ENCODE measurements around the gene MAN1C1.

MAN1C1 gene

DNA sequence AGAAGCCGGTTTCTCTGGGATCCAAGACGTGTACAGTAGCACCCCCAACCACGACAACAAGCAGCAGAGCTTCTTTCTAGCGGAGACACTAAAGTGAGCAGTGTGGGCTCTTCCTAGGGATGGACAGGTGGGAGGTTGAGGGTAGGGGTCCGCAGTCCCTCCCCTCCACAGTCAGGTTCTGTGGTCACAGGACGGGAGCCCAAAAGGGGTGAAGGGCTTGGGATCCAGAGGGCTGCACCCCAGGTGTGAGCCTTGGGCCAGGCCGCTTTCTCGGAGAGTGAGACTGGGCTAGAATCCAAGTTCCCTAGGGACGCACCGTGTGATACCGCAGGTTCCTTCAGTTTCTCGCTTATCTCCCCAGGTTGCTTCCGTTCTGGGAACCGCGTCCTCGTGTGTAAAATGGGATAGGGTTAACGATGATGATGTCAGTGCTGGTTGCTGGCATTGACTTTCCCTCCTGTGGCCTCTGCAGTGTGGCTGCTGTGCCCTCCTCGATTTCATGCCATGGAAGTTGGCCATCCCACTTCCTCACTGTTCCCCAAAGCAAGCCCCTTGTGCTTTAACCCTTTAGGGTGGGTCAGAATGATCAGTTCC, 166.1 kb downstream of the MAN1C1 start:
- DNase-seq (ENCODE audit: low read depth), result no peak

DNA sequence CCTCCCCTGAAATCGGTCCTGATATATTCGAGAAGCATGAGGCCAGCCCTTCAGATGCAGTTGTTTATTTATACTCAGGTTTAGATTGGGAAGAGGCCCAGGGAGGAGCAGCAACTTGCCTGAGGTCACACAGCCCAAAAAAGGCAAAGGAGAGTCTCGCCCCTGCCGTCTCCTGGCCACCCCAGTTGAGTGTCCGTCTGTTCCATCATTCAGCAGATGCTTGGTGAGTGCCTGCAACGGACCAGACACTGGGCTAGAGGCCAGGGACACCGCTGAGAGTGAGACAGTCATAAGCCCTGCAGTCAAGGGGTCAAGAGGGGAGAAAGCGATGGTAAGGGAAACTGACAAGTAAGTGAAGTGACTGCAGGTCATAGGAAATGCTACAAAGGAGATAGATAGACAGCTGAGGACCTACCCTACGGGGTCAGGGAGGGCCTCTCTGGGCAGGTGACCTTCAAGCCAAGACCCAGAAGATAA, 168.0 kb downstream of the MAN1C1 start:
- no peak for DNase-seq (ENCODE audit: low read depth)

DNA sequence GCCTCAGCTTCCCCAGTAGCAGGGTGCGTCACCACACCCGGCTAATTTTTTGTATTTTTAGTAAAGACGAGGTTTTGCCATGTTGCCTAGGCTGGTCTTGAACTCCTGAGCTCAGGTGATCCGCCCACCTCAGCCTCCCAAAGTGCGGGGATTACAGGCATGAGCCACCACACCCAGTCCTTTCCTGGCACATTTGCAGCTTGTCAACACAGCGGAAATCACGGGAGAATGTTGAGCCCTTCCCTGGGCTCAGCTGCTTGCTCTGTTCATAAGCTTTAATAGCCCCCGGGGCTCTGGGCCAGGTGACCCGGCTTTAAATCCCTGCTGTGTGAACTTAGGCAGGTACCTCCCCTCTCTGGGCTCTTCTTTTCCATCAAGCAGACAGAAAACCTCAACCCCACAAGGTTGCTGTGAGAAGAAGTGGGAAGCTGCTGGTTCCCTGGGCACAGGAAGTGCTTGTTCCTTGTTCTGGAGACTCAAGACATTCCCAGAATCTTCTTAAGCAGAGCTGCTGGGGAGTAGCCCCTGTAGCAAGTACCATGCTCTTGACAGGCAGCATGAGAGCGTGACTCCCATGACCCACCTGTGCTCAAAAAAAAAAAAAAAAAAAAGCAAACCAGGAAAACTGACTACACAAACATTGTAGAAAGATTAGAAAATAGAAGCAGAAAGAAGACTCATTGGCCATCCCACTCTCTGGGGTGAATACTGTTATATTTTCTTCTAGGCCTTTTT, 168.9 kb downstream of the MAN1C1 start:
- DNase-seq (ENCODE audit: low read depth), result no peak

DNA sequence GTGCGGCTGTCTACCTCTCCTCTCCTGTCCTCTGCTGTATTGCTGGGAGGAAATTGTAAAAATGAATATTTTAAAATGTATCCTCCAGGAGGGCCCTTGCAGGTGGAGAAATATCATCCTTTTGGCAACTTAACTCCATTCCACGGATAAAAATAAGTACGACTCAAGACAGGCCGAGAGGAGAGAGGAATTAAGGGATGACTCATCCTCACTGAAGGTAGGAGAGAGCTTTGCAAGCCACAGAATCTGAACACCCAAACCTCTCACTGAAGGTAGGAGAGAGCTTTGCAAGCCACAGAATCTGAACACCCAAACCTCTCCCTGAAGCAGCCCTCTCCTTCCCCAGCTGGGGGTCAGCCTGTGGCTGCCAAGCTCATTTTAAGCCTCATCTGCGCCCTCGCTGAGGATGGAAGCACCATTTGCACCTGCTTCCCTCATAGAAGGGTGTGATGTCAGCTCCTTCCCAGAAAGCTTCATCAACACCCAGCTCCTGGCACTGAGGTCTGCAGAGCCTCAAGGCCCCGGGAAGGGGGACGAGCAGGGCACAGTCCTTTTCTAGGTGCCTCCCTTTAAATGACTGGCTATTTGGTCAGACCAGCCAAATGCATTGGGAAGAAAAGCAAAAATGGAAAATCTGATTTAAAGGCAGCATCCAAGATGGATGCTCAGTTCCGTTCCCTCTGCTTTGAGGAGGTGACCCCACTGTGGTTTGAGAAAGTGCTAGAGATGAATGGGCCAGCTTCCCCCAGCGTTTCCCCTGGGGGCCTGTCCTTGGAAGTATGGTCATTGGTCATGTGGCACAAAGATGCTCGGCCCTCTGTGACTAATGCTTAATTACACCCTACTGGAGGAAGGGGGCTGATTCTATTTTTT, 170.5 kb downstream of the MAN1C1 start:
- DNase-seq (ENCODE audit: low read depth), result no peak

DNA sequence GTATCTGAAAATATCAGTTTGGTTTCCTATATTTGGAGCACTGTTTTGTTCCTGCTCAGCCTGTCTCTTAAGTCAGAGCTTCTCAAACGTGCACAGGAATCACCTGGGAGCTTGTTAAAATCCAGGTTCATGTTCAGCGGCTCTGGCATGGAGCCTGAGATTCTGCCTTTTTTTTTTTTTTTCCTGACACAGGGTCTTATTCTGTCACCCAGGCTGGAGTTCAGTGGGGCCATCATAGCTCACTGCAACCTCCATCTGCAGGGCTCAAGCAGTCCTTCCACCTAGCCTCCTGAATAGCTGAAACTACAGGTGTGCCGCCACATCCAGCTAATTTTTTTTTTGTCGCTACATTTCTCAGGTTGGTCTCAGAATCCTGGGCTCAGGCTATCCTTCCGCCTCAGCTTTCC, 171.2 kb downstream of the MAN1C1 start:
- DNase-seq (ENCODE audit: low read depth), result no peak

DNA sequence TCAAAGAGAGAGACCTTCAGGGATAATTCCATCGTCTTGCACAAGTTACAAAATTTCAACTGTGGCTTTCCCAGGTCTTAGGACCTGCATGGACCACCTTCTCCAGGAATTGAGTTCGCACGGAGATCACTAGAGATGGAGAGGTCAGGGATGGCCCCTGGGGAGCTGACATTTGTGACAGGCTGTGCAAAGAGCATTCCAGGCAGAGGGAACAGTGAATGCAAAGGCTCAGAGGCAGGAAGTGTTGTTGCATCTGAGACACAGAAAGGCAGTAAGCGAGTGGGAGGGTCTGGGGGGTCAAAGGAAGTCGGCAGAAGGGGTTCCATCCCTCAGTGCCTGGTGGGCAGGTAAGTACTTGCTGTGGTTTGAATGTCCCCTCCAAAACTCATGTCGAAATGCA, 173.9 kb downstream of the MAN1C1 start:
- no peak for DNase-seq (ENCODE audit: low read depth)

DNA sequence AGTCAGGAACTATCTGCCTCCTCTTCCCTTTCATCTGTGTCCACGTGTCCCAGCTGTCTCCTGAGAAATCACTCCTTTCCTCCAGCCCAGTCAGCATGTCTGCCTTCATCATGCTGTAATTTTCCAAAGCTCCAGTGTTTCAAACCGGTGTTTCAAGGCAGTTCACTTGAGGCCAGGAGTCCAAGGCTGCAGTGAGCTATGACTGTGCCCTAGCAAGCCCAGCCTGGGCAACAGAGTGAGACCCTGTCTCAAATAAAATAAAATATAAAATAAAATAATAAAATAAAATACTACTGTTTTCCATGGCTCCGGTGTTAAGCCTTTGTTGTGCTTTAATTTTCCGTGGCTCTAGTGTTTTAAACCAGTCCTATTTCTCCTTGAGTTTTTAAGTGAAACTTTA, 175.5 kb downstream of the MAN1C1 start:
- no peak for DNase-seq (ENCODE audit: low read depth)

DNA sequence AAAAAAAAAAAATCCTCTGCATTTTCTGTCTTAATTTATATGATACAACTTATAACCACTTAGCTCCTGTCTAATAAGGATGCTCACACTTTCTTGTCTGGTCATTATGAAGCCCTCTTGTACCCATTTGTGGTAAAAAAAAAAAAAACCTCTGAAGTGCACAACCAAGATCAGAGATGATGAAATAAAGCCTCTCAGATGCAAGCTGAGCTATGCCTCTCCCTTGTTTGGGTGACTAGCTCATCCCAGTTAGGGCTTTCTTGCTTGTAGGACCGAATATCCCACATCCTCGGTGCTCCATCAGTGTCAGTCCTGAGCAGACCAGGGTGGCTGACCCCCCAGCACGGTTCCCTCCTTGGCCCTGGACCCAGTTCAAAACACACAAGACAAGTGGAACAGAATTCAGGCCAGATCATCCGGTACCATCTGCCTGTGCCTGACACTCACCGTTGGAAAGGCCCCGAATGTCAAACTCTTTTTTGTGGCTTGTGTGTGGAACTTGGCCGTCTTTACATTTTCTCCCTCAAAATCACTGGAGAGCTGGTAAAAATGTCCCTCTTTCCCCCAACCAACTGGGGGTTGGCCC, 177.1 kb downstream of the MAN1C1 start:
- no peak for DNase-seq (ENCODE audit: low read depth)

DNA sequence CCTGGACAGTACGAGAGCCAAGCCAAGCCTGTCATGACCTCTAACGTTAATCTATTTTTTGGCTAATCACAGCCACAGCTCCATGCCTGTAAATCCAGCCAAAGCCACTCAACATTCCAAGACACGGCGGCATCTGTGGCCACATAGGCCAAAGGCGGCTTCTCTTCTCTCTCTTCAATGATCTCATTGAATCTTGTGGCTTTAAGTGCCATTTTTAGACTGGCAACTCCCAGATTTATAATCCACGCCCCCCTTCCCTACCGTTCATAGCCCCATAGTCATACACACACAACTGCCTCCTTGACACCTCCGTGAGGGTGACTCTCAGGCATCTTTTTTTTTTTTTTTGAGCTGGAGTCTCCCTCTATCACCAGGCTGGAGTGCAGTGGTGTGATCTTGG, 177.7 kb downstream of the MAN1C1 start:
- DNase-seq (ENCODE audit: low read depth), result no peak

DNA sequence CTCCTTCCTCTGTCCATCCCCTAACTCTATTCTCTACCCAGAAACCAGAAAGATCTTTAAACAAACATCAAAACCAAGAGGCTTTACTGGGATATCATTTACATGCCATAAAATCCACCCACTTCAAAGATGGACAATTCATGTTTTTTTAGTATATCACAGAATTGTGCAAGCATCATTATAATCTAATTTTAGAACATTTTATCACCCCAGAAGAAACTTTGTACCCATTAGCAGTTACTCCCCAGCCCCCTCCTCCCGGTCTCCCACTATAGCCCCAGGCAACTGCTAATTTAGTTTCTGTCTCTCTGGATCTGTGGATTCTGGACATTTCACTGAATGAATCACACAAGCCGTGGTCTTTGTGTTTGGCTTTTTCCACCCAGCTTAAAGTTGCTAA, 178.6 kb downstream of the MAN1C1 start:
- no peak for DNase-seq (ENCODE audit: low read depth)

DNA sequence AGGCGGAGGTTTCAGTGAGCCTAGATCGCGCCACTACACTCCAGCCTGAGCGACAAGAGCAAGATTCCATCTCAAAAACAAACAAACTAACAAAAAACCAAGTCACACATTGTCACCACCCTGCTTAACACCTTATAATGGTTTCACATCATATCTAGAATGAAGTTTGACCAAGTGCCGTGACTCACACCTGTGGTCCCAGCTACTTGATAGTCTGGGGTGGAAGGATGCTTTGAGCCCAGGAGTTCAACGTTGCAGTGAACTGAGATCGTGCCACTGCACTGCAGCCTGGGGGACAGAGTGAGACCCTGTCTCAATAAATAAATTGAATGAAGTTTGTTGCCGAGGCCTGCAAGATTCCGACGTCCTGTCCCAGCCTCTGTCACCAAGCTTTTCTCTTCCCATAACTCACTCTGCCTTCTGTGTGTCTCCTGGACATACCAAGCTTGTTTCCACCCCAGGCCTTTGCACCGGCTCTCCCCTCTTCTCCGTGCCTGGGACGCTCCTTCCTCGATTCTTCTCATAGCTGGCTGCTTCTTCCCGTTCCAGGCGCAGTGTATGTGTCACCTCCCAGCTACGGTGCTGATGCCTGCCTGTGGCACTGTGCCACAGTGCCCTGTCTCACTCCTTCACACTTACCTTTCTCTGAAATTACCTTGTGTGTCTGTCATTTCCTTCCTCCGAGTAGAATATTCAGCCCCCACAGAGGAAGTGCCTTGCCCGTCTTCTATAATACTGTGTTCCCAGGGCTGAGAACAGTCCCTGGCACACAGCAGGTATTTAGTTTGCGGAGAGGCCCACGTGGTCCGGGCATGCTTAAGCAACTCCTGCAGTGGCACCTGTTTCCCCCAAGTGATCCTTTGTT, 179.6 kb downstream of the MAN1C1 start:
- no peak for DNase-seq (ENCODE audit: low read depth)

DNA sequence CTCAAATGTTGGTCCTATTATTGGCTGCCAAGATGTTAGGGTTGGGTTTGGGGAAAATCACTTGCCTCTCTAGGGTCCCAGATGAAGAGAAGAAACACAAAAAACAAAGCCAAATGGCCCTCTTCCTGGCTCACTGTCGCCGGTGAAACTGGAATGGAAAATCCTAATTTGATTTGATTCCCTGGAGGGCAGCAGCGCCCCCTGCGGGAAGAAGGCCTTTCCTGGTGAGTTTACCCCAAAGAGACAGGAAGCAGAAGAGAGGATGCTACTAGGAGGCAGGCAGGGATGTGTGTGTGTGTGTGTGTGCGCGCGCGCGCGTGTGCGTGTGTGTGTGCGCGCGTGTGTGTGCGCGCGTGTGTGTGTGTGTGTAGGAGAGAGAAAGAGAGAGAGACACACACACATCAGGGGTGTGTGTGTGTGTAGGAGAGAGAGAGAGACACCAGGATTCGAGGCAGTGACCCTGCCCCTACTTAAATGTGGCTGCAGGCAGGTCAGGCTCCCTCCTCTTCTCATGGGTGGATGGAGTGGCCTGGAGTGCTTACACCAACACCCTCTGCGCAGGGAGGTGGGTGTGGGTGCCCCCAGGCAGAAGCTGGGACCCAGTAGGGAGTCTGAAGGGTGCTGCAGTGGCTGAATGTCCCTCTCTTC, 180.3 kb downstream of the MAN1C1 start:
- no peak for DNase-seq (ENCODE audit: low read depth)

DNA sequence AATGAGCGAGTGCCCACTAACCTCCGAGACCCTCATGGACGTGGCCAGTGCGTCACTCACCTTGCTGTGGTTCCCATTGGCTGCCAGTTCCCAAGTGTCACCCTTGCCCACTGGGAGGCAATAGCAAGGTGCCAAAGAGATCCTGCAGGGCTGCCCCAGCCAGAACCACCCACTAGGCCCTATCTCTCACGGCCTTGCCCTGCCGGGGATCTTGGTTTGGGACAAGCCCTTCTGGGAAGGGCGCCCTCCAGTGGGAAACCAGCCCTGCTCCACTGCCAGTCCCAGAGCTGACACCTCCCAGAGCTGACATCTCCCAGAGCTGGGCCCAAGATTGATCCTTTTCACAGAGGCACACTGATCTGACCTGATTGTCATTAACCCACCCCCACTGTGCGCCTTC, 181.3 kb downstream of the MAN1C1 start:
- no peak for DNase-seq (ENCODE audit: low read depth)

DNA sequence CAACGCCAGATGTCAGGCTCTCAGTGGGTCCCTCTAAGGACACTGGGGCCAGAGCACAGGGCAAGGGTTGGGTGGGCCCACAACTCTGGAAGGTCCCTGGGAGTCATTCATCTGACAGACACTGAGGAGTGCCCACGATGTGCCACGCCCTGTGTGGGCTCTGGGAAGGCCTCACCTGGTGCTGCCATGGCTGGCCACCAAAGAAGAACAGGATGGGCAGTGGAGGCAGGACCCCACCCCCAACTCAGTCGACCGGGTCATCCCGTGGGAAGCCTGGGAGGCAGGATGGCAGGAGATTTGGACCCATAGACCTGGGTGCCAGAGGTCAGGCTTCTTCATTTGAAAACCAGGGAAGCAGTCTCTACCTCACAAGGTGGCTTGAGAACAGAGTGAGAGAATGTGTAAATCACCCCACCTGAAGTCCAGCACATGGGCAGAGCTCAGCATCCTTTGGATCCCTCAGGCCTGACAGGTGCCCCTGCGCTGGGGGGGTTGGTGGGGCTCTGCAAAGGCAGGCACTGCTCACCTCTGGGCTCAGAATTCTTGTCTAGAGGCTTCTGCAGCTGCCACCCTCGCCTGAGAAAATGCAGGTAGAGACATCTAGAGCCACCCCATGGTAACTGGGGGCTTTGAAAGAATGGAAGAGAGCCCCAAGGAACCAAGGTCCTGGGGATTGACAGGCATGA, 182.2 kb downstream of the MAN1C1 start:
- no peak for DNase-seq (ENCODE audit: low read depth)

DNA sequence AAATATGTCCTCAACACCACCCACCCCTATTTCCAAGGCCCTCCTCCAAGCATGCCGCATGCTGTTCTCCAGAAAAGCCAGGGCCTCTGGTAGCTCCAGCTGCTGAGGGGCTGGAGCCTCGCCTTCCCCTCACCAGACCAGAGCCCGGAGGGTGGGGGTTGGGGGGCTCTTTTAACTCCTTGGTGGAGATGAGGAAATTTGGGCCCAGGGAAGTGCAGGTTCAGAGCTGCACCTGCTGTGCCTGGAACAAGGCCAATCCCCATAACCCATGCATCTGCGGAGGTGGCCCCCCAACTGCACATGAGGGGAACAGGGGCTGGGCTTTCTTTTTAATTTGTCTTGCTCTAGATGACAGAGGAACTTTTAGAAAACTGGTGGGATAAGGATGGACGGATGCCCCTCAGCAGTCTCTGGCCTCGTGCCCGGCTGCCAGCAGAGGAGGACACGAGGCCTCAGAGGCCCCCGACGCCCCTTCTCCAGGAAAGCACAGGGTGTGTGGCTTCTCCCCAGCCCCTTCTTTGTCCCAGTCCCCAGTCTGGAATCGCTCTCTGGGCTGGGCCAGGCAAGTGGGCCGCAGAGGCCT, 182.9 kb downstream of the MAN1C1 start:
- no peak for DNase-seq (ENCODE audit: low read depth)

DNA sequence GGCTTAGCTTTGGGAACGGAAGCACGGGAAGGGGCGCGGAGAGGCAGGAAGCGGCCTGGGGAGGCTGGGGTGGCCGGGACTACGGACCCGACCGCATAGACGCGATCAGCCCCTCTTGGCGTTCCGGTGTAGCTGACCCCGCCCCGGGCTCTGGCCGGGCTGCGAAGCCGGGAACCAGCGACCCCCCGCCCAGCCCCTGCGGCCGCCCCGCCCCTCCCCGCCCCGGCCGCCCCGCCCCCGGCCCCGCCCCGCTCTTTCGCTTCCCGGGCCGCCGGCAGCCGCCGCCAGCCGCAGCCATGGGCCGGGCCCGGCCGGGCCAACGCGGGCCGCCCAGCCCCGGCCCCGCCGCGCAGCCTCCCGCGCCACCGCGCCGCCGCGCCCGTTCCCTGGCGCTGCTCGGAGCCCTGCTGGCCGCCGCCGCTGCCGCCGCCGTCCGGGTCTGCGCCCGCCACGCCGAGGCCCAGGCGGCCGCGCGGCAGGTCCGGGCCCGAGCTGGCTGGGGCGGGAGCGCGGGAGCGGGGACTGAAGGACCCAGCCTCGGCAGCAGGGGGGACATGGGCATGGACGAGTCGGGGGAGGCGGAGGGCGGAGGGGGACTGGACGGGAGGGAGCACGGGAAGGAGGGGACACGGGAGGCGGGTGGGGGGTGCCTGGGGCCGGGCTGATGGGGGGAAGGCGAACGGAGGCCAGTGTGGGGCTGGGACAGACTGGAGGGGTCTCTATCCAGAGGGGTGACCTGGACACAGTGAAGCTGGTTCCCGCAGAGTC, 183.5 kb downstream of the MAN1C1 start, which contains the start of gene SELENON:
Gene SELENON (plus strand): TSS at position 259 of the 768 bp plus-strand sequence. CDS start 38 bp downstream, at position 297.
- no peak for DNase-seq (ENCODE audit: low read depth)

DNA sequence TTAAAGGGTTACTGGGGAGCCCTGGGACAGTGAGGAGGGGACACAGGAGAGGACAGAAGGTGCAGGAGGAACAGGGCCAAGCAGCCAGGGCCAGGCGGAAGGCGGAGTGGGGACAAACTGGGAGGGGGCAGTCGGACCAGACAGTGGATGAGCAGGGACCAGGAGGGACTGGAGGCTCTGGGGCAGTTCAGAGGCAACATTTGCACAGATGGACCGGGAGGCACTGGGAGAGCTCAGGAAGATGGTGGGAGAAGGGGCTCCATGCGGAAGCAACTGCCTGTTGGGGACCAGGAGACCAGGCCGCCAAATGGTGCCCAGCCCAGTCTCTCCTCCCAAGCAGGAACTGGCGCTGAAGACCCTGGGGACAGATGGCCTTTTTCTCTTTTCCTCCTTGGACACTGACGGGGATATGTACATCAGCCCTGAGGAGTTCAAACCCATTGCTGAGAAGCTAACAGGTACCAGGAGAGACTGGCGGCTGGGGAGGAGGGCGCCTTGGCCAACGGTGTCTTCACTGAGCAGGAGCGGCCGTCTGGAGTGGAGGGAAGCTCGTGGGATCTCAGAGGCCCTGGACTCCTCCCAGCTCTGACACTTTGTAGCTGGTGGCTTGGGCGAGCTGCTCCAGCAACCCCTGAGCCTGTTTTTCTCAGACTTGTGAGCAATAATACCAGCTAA, 184.2 kb downstream of the MAN1C1 start:
- DNase-seq (ENCODE audit: low read depth), result no peak

DNA sequence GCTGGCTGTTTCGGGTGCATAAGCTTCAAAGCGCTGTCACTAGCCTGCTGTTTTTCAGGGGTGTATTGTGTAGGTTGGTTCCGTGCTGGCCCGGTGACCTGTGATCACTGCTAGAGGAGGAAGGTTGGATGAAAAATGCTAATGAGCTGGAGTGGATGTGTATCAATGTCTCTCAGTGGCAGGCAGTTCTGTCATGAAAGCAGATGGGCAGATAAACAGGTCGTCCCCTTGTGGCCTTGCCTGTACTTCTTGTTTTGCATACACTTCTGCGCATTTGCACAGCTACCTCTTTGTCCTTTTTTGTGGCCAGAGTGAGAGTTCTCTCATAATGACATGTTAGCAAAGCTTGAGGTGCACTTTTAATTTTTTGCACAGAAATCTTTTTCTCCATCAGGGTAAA, 186.3 kb downstream of the MAN1C1 start:
- DNase-seq (ENCODE audit: low read depth), result no peak

DNA sequence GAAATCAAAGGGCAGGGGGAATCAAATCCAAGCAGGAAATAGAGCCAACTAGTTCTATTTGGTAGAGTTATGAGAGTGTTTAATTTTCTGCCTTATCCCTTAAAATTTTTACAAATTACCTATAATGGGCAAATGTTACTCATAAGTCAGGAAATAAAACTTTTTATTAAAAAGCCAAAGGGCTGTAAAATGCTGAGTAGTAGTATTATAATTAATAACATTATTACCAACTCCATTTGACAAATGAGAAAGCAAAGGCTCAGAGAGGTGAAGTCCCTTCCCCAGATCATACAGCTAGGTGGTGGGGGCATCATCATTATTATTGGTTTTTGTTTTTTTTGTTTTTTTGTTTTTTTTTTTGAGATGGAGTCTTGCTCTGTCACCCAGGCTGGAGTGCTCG, 186.8 kb downstream of the MAN1C1 start:
- no peak for DNase-seq (ENCODE audit: low read depth)
